HepG2 (cell line): ENCODE results near the gene NOBOX.

Source experiments
- AGO1 ChIP-seq: fragments of 200-400 bp; formaldehyde crosslinking; IDR thresholded peaks from 2 replicates; pipeline ENCODE4 v1.6.1; 2017; ENCODE audit warnings: mild to moderate bottlenecking, low read depth, low read length, moderate library complexity; ENCODE audit not compliant: poor library complexity, severe bottlenecking
- CBX2 ChIP-seq, 2 experiments: fragments of 200-600 bp in 1 of 2; sonication (generic); formaldehyde crosslinking in 1 of 2; IDR thresholded peaks; 2 replicates each; pipeline versions ENCODE4 v1.7.0 to v1.8.1; 2018 to 2022; ENCODE audit warnings: low read depth in 2 of 2, low read length in 1 of 2, mild to moderate bottlenecking in 1 of 2, missing genetic modification reagents in 1 of 2
- EZH2 ChIP-seq: conservative IDR thresholded peaks from 2 replicates; pipeline ENCODE4 v1.6.1; 2012; ENCODE audit warnings: mild to moderate bottlenecking, low read depth, low read length, moderate library complexity
- POLR2A ChIP-seq, 2 experiments: IDR thresholded peaks; 2 replicates each; pipeline ENCODE4 v1.6.1; 2011; ENCODE audit warnings: low read depth in 2 of 2, low read length in 2 of 2, mild to moderate bottlenecking in 1 of 2, moderate library complexity in 1 of 2; ENCODE audit not compliant: insufficient read depth in 1 of 2
- POLR2AphosphoS5 ChIP-seq: IDR thresholded peaks from 2 replicates; pipeline ENCODE4 v1.6.1; 2012; ENCODE audit warnings: low read depth, low read length
- REL ChIP-seq: sonication (generic); formaldehyde crosslinking; conservative IDR thresholded peaks from 2 replicates; pipeline ENCODE4 v1.8.0; 2022; ENCODE audit warnings: mild to moderate bottlenecking, missing genetic modification reagents, moderate library complexity
- RFX5 ChIP-seq: IDR thresholded peaks from 2 replicates; pipeline ENCODE4 v1.6.1; 2011; ENCODE audit warnings: low read depth, low read length, improper control_type of control experiment
- ZNF780A ChIP-seq: sonication (generic); formaldehyde crosslinking; IDR thresholded peaks from 2 replicates; pipeline ENCODE4 v1.8.0; 2022; ENCODE audit warnings: mild to moderate bottlenecking, missing genetic modification reagents, moderate library complexity
- TF ChIP-seq, protein P1 (sequence below): sonication (generic); formaldehyde crosslinking; IDR thresholded peaks from 2 replicates; pipeline ENCODE4 v1.5.0; 2020; ENCODE audit warnings: mild to moderate bottlenecking, missing genetic modification reagents, moderate library complexity
- TF ChIP-seq, protein P2 (sequence below): sonication (generic); formaldehyde crosslinking; IDR thresholded peaks from 2 replicates; pipeline ENCODE4 v1.8.1; 2022; ENCODE audit warnings: mild to moderate bottlenecking, missing genetic modification reagents
- TF ChIP-seq, protein P3 (sequence below): sonication (generic); formaldehyde crosslinking; IDR thresholded peaks from 2 replicates; pipeline ENCODE4 v1.9.0; 2021; ENCODE audit warnings: missing genetic modification reagents, borderline replicate concordance
- TF ChIP-seq, protein P4 (sequence below): sonication (generic); formaldehyde crosslinking; IDR thresholded peaks from 2 replicates; pipeline ENCODE4 v1.5.1; 2020; ENCODE audit warnings: missing genetic modification reagents, mild to moderate bottlenecking, borderline replicate concordance

DNA sequence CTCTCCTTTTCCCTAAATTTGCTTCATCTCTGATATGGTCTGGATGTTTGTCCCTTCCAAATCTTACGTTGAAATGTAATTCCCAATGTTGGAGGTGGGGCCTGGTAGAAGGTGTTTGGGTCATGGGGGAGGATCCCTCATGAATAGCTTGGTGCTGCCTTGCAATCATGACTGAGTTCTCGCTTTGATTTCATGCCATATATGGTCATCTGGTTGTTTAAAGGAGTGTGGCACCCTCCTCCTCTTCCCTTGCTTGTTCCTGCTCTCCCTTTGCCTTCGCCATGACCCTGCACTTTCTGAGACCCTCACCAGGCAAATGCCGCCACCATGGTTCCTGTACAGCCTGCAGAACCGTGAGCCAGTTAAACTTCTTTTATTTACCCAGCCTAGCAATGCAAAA is 14.5 kb downstream of the NOBOX start:
- TF ChIP-seq, protein P1, sequence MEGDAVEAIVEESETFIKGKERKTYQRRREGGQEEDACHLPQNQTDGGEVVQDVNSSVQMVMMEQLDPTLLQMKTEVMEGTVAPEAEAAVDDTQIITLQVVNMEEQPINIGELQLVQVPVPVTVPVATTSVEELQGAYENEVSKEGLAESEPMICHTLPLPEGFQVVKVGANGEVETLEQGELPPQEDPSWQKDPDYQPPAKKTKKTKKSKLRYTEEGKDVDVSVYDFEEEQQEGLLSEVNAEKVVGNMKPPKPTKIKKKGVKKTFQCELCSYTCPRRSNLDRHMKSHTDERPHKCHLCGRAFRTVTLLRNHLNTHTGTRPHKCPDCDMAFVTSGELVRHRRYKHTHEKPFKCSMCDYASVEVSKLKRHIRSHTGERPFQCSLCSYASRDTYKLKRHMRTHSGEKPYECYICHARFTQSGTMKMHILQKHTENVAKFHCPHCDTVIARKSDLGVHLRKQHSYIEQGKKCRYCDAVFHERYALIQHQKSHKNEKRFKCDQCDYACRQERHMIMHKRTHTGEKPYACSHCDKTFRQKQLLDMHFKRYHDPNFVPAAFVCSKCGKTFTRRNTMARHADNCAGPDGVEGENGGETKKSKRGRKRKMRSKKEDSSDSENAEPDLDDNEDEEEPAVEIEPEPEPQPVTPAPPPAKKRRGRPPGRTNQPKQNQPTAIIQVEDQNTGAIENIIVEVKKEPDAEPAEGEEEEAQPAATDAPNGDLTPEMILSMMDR (CRISPR knock-in tag), result no peak
- no peak for TF ChIP-seq CBX2 (IDR thresholded peaks at IDR 0.05; ENCODE audit: low read depth, low read length)
- TF ChIP-seq CBX2 (CRISPR knock-in tag; IDR thresholded peaks at IDR 0.05; ENCODE audit: low read depth), result no peak
- no peak for TF ChIP-seq EZH2
- TF ChIP-seq, protein P2, sequence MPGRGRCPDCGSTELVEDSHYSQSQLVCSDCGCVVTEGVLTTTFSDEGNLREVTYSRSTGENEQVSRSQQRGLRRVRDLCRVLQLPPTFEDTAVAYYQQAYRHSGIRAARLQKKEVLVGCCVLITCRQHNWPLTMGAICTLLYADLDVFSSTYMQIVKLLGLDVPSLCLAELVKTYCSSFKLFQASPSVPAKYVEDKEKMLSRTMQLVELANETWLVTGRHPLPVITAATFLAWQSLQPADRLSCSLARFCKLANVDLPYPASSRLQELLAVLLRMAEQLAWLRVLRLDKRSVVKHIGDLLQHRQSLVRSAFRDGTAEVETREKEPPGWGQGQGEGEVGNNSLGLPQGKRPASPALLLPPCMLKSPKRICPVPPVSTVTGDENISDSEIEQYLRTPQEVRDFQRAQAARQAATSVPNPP (CRISPR knock-in tag), result no peak
- no peak for TF ChIP-seq POLR2A (IDR thresholded peaks at IDR 0.05; ENCODE audit: insufficient read depth in 1 of 2, low read depth in 2 of 2, low read length in 2 of 2)
- TF ChIP-seq AGO1, result no peak
- no peak for TF ChIP-seq ZNF780A (CRISPR knock-in tag)
- TF ChIP-seq, protein P3, sequence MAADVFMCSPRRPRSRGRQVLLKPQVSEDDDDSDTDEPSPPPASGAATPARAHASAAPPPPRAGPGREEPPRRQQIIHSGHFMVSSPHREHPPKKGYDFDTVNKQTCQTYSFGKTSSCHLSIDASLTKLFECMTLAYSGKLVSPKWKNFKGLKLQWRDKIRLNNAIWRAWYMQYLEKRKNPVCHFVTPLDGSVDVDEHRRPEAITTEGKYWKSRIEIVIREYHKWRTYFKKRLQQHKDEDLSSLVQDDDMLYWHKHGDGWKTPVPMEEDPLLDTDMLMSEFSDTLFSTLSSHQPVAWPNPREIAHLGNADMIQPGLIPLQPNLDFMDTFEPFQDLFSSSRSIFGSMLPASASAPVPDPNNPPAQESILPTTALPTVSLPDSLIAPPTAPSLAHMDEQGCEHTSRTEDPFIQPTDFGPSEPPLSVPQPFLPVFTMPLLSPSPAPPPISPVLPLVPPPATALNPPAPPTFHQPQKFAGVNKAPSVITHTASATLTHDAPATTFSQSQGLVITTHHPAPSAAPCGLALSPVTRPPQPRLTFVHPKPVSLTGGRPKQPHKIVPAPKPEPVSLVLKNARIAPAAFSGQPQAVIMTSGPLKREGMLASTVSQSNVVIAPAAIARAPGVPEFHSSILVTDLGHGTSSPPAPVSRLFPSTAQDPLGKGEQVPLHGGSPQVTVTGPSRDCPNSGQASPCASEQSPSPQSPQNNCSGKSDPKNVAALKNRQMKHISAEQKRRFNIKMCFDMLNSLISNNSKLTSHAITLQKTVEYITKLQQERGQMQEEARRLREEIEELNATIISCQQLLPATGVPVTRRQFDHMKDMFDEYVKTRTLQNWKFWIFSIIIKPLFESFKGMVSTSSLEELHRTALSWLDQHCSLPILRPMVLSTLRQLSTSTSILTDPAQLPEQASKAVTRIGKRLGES (CRISPR knock-in tag), result no peak
- no peak for TF ChIP-seq RFX5
- TF ChIP-seq, protein P4, sequence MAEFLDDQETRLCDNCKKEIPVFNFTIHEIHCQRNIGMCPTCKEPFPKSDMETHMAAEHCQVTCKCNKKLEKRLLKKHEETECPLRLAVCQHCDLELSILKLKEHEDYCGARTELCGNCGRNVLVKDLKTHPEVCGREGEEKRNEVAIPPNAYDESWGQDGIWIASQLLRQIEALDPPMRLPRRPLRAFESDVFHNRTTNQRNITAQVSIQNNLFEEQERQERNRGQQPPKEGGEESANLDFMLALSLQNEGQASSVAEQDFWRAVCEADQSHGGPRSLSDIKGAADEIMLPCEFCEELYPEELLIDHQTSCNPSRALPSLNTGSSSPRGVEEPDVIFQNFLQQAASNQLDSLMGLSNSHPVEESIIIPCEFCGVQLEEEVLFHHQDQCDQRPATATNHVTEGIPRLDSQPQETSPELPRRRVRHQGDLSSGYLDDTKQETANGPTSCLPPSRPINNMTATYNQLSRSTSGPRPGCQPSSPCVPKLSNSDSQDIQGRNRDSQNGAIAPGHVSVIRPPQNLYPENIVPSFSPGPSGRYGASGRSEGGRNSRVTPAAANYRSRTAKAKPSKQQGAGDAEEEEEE (CRISPR knock-in tag), result no peak
- TF ChIP-seq REL (CRISPR knock-in tag), result no peak
- TF ChIP-seq POLR2AphosphoS5, result no peak
